ENCODE measurements around the gene MAGED1.
A peak's percentile ranks its signal among the peaks of the same experiment; 100 is the strongest.

MAGED1 gene

GRCh38 chrX:51889851-51890250 is 3.6 kb upstream of the MAGED1 start:
- TF ChIP-seq CTCF (IDR thresholded peaks at IDR 0.05; ENCODE audit: low read depth, low read length) (no peak), MAX (IDR thresholded peaks at IDR 0.05; ENCODE audit: low read depth, low read length) (no peak), MYC (IDR thresholded peaks at IDR 0.05; ENCODE audit: low read depth, low read length) (no peak), POLR2A (IDR thresholded peaks at IDR 0.05; ENCODE audit: extremely low read depth, insufficient read length) (no peak)
- DNase-seq (ENCODE audit: low read depth): no peak

GRCh38 chrX:51891245-51891644 is 2.2 kb upstream of the MAGED1 start:
- DNase-seq (ENCODE audit: low read depth): no peak
- no peak overlapping the region for H3K4me3 ChIP-seq (ENCODE audit: low read depth, low read length)
- no peak for TF ChIP-seq POLR2A (IDR thresholded peaks at IDR 0.05; ENCODE audit: extremely low read depth, insufficient read length)
- TF ChIP-seq MYC (IDR thresholded peaks at IDR 0.05; ENCODE audit: low read depth, low read length): no peak
- no peak for TF ChIP-seq CTCF (IDR thresholded peaks at IDR 0.05; ENCODE audit: low read depth, low read length)

More at GRCh38 chrX:51889851-51890250, 3.6 kb upstream of the MAGED1 start:
- H3K4me3 ChIP-seq (ENCODE audit: low read depth, low read length): no peak overlapping the region

GRCh38 chrX:51891821-51892551 is 1.4 kb upstream of the MAGED1 start:
- peak; percentile 32 for DNase-seq (ENCODE audit: low read depth)
- TF ChIP-seq MAX (IDR thresholded peaks at IDR 0.05; ENCODE audit: low read depth, low read length) (no peak), POLR2A (IDR thresholded peaks at IDR 0.05; ENCODE audit: extremely low read depth, insufficient read length) (no peak), CTCF (IDR thresholded peaks at IDR 0.05; ENCODE audit: low read depth, low read length) (no peak), MYC (IDR thresholded peaks at IDR 0.05; ENCODE audit: low read depth, low read length) (no peak)
- H3K4me3 ChIP-seq (ENCODE audit: low read depth, low read length): no peak overlapping the region

GRCh38 chrX:51893931-51894696 is 691 bp downstream of the MAGED1 start:
- DNase-seq (ENCODE audit: low read depth): peak; percentile 9
- H3K4me3 ChIP-seq (ENCODE audit: low read depth, low read length): peak overlapping the region; percentile 64
- TF ChIP-seq MYC (IDR thresholded peaks at IDR 0.05; ENCODE audit: low read depth, low read length) (no peak), CTCF (IDR thresholded peaks at IDR 0.05; ENCODE audit: low read depth, low read length) (no peak), POLR2A (IDR thresholded peaks at IDR 0.05; ENCODE audit: extremely low read depth, insufficient read length) (no peak), MAX (IDR thresholded peaks at IDR 0.05; ENCODE audit: low read depth, low read length) (no peak)

- no peak for DNase-seq (ENCODE audit: low read depth)
- no peak overlapping the region for H3K4me3 ChIP-seq (ENCODE audit: low read depth, low read length)
- TF ChIP-seq MYC (IDR thresholded peaks at IDR 0.05; ENCODE audit: low read depth, low read length): no peak
- TF ChIP-seq MAX (IDR thresholded peaks at IDR 0.05; ENCODE audit: low read depth, low read length): no peak
- no peak for TF ChIP-seq POLR2A (IDR thresholded peaks at IDR 0.05; ENCODE audit: extremely low read depth, insufficient read length)
- no peak for TF ChIP-seq CTCF (IDR thresholded peaks at IDR 0.05; ENCODE audit: low read depth, low read length)
These were observed 1.4 kb downstream of the MAGED1 start for GRCh38 chrX:51894697-51895336.

All from NB4 (cell line).